NCI-H748 treated with DMSO at 0.1 percent for 48 hours (cell line): Measurements from ENCODE around the gene LHFPL5.

Experiments used
- DNase-seq: peaks from one replicate; lab custom pipeline; 2025; lab: John Stamatoyannopoulos, UW

Gene LHFPL5

DNA sequence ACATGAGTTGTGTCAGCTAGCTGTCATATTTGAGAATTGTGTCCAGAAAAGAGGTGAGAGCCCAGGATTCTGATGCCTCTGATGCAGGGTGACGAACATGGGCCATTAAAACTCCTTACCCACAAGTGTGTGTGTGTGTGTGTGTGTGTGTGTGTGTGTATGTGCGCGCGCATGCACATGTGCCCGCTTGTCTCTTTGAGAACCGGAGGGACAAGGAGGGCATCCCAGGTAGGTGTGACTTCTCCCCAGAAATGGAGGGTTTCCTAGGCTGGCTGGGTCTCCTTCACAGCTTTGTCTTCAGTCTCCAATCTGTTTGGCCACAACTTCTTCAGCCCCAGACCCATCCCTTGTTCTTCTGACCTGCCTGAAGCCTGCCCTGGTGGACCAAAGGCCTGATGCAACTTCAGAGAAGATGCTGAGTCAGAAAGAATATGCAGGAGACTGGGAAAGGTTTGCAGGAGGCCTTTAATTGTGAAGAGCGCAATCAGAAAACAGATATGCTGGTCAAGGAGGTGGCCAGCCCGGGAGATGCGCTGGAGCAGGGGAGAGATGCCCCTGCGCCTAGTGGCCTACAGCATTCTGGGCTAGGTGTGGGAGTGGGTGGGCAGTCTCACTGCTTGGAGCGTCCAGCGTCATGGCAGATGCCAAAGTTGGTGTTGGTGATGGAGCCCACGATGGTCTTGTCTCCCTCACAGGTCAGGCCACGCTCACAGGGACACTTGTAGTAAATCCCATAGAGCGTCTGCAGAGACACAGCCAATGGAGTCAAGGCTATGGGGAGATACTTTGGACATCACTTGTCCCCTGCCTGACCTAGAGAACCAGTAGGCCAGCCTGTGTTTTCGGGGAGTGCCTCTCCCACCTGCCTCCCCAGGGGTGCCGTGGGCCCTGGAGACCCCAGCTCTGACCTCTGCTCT is 10.4 kb upstream of the LHFPL5 start:
- DNase-seq, result no peak

DNA sequence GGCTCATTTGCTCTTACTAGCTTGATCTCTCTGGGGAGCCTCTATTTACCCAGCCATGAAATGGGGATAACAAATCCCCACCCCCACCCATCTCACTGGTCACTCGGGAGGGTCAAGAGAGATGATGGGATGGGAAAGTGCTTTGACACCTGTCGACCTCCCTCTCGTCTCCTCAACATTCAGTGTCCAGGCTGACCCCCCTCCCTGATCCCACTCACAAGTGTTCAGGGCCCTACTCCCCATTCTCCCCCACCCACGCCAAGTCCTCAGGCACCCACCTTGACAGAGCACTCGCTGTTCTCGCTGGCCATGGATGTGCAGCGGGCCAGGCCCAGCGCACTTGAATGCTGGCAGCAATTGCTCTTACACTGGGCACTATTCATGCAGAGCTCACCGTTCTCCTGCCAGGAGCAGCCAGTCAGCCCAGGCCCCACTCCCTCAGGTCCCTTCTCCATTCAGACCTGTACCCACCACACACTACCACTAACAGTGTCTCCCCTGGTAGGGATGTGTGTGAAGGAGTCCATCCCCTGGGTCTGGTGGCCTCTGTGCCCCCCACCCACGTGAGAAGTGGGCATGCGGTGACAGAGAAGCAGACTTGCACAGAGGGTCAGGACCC is 9.6 kb upstream of the LHFPL5 start:
- DNase-seq, result no peak

DNA sequence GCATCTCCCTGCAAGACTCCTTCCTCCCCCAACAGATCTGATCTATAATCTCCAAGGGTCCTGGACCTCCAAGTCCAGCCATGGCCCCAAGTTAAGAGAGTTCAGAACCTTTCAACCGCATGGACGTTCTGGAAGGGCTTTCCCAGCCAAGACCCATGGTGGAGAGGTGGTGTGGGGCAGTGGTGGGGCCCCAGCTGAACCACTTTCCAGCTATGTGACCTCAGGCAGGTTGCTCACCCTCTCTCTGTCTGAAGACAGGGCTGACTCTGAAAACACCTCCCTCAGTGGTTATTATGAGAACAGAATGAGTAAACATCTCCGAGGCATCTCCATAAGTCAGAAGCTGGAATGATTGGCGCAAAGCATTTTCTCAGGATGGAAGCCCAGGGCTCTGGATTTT is 8.9 kb upstream of the LHFPL5 start:
- DNase-seq, result no peak

DNA sequence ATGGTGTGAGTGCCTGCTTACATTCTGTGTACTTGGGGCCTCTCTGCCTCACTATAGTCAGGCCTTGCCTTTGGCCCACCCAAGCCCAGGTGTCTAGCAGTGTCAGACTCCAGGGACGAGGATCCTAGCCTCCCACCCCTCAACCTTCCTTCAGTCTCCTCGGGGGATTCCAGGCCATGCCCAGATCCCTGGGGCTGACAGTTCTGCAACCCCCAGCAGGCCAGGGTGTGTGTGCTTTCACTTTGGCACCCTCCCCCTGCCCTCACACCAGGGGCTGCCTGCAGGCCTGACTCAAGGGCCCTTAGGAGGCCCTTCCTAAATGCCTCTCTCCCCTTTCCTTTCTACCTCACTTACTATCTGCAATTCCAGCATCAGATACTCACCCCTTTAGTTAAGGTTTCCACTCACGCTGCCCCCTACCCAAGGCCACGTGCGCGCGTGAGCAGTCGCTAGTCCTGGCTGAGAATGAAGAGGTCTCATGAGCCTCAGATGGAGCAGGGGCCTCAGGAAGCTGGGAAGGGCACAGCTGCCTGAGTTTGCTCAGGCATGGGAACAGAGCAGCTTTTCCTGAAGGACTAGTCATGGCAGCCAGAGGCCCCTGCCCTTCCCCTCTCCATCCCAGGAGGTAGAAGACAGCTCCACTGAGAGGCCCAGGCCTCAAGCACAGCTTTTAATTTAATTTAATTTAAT is 7.2 kb upstream of the LHFPL5 start:
- DNase-seq, result no peak

DNA sequence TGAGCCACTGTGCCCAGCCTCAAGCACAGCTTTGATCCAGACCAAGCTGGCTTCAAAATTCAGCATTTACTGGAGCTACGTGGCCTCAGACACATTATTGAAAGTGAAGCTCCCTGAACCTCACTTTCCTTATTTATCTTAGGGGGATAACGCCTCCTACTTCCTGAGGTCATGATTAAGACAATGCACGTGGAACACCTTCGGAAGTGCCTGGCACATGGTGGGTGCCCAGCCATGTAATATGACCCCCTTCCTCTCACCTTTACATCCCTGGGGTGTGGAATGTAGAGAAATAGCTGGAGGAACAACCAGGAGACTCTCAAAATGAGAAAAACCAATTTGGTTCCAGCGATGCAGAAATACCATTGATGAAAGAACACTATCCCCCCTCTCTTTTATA is 6.4 kb upstream of the LHFPL5 start:
- DNase-seq, result no peak

DNA sequence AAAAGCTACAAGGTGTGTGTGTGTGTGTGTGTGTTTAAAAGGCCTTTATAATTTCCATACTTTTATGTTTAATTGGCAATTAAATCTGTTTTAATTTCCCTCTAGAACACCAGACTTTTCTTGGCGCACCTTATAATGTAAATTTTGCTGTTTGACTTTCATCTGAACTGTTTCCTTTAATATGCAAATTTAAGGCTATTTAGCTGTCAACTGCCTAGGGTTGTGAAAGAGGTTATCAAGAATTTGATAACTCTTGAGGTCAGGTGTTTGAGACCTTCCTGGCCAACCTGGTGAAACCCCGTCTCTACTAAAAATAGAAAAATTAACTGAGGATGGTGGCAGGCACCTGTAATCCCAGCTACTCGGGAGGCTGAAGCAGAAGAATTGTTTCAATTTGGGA is 4.0 kb upstream of the LHFPL5 start:
- DNase-seq, result no peak

DNA sequence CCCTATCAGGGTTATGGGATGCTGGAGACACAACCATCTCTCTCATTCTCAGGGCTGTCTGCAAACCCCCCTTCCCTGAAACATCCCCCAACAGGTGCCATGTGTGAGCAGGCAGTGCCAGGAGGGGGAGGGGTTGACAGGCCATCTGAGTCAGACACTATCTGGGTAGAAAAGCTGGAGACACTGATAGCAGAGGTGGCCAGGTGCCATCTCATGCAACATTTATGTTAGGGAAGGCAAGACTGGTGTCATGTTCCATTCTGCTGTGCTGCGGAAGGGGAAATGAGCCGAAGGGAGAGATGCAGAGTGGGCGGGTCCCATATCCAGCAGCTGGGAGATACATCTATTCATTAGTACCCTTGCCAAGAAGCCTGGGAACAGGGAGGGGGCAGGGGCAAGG is 3.5 kb downstream of the LHFPL5 start:
- peak; percentile 61 for DNase-seq

DNA sequence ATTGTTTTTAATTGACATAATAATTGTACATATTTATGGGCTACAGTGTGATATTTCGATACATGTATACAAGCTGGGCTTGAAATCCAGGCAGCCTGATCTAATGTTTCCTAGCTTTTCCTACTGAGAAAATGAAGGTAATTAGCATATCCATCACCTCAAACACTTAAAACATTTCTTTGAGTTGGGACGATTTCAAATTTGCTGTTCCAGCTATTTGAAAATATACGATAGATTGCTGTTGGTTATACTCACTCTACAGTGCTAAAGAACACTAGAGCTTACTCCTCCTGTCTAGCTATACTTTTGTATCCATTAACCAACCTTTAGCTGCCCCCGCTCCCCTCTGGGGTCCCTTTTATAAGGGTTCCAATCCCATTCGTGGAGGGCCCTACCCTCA is 4.7 kb downstream of the LHFPL5 start:
- no peak for DNase-seq

DNA sequence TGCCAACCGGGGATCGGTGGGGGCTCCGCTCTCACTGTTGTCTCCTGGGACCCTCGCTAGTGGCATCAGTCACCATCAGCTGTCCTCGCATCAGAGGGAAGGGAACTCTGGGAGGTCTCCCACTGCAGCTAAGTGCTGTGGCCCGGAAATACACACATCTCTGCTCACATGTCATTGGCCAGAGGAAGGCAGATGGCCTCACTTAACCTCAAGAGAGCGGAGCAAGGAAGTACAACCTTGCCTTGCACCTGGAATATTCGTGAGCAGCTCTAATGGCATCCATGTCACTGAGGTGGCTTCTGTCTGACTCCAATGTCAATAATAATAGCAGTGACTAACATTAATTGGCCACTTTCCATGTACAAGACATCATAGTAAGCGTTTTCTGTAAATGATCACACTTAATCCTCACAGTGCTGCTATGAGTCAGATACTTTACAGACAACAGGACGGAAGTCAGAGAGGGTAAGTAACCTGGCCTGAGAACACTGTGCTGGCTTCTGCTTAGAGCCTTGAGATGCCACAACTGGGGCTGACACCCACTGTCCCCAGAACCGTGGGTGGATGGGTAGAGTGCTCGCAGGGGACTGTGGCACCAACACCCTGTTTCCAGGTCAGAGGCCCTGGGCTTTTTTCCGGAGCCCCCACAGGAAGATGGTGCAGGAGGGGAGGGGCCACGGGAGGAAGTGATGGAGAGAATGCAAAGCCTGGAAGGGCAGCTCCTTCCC is 6.0 kb downstream of the LHFPL5 start:
- no peak for DNase-seq

DNA sequence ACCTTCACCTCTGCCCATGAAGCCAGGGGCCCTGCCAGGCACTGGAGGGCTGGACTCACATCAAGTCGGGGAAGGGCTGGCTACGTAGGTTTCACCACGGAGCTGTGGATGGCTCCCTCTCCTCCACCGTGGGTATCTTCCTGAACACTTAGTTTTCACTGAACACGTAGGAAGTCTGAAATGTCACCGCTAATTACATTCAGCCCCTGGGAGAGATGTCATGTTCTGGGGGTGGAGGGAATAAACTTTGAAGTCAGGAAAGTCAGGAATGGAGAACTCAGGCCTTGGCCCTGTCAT is 6.5 kb downstream of the LHFPL5 start:
- no peak for DNase-seq

DNA sequence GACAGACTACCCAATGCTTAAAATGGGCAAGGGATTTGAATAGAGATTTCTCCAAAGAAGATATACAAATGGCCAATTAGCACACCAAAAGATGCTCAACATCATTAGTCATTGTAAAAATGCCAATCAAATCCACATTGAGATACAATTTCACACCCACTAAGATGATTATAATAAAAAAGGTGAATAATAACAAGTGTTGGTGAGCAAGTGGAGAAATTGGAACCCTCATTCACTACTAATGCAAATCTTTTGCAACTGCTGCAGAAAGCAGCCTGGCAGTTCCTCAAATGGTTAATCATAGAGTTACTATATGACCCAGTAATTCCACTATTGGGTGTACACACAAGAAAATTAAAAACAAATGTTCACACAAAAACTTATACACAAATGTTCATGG is 12.4 kb downstream of the LHFPL5 start:
- DNase-seq, result no peak

DNA sequence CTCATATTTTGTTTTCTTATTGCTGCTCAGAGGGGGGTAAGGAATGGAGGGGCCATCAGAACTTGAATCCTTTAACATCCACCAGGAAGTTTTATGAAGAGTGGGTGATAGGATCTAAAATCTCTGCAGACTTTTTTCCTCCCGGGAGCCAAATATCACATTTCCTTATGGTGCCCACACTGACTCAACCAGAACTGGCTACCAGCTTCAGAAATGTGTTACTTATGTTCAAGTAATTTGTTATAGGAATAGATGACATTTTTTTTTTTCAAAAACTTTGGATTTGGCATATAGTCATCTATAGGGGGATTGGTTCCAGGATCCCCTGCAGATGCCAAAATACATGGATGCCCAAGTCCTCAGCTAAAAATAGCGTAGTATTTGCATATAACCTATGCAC is 18.4 kb downstream of the LHFPL5 start:
- DNase-seq, result no peak

DNA sequence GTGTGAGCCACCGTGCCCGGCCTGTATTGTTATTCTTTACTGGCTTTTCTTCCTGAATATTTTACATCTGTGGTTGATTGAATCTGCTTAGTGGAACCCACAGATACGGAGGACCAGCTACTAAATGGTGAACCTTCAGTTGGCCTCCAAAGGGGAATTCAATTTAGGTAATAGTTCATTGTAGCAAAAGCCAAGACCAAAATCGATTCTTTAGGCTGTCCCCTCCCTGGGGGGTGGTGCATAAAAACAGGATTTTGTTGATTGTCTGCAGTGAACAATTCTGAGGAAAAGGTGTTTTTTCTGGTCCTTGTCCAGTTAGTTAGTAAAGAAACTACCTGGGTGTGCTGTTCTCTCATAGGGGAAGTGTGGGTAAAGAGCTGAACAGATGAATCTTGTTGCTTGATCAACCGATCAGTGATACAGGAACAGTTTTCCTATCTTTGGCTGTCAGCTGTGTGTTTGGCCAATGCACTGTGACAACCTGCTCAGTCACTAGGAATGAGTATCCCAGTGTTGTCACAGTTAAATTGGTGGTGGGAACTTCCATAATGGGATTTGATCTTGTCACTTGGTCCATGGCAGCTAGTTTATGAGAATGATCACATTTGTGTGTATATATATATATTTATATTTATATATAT is 19.5 kb downstream of the LHFPL5 start:
- DNase-seq, result no peak

DNA sequence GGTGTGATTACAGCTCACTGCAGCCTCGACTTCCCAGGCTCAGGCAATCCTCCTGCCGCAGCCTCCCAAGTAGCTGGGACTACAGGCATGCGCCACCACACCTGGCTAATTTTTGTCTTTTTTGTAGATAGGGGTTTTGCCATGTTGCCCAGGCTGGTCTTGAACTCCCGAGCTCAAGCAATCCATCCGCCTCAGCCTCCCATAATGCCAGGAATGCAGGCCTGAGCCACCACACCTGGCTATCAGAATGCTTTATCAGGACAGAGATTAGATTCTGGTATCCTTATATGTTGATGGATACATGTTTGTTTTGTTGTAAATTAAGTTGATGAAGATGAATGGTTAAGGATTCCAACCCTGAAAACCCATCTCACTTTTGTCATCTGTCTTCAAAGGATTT is 24.2 kb downstream of the LHFPL5 start:
- no peak for DNase-seq

DNA sequence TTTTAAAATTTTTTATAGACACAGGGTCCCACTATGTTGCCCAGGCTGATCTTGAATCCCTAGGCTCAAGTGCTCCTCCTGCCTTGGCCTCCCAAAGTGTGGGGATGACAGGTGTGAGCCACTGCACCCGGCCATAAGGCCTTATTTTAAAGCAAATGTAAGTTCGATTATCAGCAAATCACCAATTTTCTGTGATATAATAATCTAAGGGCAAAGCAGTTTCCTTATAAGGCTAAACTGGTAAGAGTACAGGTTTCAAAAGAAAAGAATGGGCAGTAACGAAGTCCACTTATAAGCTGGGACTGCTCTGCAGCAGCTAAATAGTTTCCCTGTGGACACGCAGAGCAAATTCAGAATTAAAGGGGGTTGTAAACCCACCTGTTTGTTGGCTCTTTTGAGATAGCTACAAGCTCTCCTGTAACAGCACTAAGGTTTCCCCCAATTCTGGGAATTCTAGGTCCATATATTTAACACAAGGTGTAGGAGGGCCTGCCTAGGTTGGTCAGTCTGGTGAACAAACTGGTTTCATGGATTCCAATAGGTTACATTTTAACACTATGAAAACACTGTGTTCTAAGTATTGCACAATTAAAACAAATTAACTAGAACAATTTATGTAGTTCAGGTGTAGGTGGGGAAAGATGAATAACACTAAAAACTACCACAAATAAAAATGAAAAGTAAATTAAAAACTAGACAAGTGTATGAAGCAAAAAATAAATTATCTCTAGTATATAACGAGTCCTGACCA is 26.3 kb downstream of the LHFPL5 start:
- no peak for DNase-seq

DNA sequence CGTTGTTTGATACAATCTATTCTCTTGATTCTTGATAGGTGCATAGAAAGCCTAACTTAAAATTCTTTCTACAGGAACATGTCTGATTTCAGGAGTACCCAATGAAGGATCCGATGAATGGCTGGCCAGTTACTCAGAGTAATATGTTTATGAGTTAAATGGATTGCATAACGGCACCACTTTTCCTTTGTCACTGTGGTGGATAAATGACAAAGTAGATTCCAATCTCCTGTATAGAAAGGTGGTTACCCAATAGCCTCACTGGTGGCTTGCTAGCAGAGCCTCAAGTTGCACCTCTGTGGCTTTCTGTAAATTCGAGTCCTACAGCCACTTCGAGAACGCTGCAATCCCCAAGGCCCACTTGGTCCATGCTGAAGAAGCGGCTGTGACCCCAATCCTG is 28.4 kb downstream of the LHFPL5 start:
- no peak for DNase-seq

DNA sequence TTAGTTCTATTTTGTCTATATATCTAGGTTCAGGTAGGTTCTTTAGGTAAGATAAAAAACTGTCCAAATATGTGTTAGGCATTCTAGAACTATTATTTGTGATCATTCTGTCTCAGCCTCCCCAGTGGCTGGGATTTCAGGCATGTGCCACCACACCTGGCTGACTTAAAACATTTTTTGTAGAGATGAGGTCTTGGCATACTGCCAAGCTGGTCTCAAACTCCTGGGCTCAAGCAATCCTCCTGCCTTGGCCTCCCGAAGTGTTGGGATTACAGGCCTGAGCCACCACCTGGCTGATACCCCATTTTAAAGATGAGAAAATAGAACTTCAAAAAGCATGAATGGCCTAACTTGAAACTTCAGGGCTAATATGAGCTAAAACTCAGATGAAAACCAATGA is 33.9 kb downstream of the LHFPL5 start:
- DNase-seq, result no peak

DNA sequence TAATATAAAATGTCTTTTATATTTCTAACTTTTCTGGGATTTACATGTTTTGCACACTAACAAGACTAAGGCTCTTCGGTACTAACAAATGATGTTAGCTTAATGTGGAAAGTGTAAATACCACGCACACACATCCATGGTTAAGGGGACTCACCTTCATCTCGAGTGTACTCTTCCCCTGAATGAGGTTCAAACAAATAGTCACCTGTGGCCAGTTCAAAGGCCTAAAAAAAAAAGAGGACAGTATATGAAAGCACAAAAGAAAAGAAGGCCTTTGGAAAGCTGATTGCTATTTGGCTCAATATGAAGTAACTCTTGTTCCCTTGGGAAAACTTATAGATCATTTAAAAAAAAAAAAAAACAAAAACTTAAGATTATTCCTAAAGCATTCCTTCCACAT is 37.2 kb downstream of the LHFPL5 start:
- no peak for DNase-seq

DNA sequence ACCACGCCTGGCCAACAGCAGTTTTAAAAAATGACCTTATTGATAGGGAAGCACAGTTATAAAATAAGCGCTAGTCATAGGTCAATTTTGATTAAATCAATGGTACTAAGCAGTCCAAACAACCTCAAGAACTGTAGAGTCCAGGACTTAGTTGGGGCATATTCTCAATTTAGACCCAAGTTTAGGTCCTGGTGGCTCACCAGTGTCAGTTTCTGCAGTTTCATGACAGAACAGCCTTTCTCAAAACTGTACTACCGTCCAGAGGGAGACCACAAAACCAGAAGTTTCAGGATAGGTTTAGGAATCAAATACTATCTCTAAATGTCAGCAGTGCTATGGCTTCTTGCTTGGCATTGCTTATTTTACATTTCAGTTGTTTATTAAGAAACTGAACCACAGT is 39.1 kb downstream of the LHFPL5 start:
- DNase-seq, result no peak

DNA sequence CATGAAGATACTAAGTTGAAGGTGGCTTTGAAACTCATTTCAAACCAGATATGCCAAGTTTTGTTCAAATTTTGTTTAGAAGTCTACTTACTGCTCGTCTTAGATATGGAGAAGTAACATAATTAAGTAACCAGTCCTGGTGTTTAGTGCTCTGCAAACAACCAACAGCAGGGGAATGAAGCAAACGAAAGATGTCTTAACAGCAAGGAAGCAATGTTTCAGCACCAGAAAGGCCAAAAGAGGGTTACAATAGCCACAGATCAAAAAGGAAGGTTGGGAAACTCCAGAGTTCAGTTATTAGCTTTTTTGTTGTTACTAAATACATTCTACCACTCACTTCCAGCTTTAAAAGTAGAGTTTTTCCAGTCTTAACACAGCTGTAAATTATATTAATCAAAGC is 45.1 kb downstream of the LHFPL5 start:
- DNase-seq, result no peak

DNA sequence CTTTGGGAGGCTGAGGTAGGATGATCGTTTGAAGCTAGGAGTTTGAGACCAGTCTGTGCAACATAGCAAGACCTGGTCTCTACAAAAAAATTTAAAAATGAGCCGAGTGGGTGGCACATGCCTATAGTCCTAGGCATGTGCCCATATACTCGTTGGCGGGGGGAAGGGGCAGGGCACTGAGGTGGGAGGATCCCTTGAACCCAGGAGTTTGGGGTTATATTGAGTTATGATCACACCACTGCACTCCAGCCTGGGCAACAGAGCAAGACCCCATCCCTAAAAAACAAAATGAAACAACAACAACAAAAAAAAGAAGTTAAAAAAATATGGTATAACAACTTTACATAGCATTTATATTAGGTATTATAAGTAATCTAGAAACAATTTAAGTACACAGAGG is 47.8 kb downstream of the LHFPL5 start:
- DNase-seq, result no peak

DNA sequence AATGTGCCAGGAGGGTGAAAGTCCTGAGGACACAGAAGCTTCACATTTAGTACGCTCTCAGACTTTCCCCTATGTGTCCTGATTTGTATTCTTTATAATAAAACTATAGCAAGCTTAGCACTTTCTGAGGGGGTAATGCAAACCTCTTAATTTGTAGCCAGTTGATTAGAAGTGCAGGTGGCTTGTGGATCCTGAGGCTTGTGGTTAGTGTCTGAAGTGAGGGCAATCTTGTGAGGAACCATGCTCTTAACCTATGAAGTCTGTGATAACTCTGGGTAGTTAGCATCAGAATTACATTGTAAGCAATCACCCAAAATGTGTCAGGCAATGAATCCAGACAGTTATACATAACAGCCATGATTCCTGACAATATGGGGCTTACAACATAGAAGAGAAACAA is 51.1 kb downstream of the LHFPL5 start:
- DNase-seq, result no peak
